Epithelial cell of proximal tubule (primary cell): Measurements from ENCODE around the gene LOC128125822.

Source experiments
- DNase-seq: peaks from one replicate; pipeline ENCODE4 v3.0.0-alpha.2; 2011; ENCODE audit warnings: low read depth
- H3K4me3 ChIP-seq: 2 replicates; pipeline ENCODE4 v1.5.1; 2011; ENCODE audit warnings: low read depth, mild to moderate bottlenecking, low read length
- TF ChIP-seq, protein P1 (sequence below): conservative IDR thresholded peaks from 2 replicates; pipeline ENCODE4 v1.5.1; 2012; ENCODE audit warnings: low read depth, mild to moderate bottlenecking, low read length

Gene LOC128125822

DNA sequence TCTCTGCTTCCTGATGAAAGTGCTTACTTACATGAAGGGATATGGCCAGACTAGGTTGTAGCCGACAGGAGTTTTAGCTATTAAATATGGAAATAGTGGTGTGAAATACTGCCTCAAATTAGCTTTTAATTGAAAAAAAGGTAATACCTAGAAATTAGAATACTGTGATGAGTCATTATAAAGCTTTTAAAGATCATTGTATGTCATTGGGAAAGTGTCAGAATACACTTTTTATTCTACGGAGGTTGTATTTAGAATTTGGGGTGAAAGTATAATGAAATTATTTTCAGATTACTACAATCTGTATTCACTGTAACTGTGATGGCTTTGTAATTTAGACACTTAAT lies 2.2 kb downstream of the LOC128125822 start:
- TF ChIP-seq, protein P1, sequence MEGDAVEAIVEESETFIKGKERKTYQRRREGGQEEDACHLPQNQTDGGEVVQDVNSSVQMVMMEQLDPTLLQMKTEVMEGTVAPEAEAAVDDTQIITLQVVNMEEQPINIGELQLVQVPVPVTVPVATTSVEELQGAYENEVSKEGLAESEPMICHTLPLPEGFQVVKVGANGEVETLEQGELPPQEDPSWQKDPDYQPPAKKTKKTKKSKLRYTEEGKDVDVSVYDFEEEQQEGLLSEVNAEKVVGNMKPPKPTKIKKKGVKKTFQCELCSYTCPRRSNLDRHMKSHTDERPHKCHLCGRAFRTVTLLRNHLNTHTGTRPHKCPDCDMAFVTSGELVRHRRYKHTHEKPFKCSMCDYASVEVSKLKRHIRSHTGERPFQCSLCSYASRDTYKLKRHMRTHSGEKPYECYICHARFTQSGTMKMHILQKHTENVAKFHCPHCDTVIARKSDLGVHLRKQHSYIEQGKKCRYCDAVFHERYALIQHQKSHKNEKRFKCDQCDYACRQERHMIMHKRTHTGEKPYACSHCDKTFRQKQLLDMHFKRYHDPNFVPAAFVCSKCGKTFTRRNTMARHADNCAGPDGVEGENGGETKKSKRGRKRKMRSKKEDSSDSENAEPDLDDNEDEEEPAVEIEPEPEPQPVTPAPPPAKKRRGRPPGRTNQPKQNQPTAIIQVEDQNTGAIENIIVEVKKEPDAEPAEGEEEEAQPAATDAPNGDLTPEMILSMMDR = no peak

DNA sequence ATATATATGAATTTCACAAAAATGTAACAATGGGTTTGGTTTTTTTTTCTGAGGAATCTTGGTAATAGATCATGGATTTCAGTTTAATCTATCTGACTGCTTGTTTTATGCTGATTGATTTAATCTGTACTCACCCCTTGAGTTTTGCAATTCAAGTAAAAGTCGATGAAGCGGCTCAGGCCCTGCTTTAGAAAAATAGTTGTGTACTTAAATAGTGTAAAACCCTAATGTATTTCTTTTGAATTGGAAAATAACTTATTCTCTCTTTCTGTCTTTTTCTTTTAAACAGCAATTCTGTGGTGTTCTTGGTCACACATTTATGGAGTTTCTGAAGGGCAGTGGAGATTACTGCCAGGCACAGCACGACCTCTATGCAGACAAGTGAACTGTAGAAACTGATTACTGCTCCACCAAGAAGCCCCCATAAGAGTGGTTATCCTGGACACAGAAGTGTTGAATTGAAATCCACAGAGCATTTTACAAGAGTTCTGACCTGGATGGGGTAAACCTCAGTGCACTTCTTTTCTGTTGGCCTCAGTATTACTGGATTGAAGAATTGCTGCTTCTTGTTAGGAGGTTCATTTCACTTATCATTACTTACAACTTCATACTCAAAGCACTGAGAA lies 4.0 kb downstream of the LOC128125822 start:
- peak overlapping the region; percentile 7 for H3K4me3 ChIP-seq
- no peak for DNase-seq
- TF ChIP-seq, protein P1 = no peak

More for the DNA sequence above, 2.2 kb downstream of the LOC128125822 start:
- DNase-seq = no peak
- H3K4me3 ChIP-seq = peak overlapping the region; percentile 85

DNA sequence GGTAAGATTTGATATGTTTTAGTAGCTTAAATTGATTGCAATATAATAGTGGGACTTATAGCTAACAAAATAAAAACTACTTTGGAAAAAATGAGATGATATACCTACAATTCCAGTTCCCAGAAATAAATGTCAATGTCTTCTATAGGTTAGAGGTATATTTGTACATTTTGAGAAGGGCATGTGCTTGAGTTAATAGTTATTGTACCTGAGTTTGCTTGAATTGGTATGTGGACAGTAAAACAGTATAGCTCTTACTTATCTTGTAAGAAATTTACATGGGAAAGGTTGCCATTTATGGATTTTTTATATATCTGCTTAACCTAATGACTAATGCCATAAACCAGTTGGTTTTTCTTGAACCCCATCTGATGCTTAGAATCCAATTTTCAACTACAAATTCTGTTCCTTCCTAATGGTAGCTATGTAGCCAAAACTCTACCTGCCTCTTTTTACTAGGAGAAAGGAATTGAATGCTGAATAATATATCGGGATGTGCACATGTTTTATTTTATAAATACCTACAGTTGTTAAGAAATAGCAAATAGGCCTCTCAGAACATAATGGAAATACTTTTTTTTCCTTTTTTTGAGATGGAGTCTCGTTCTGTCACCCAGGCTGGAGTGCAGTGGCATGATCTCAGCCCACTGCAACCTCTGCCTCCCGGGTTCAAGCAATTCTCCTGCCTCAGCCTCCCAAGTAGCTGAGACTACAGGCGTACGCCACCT lies 4.9 kb downstream of the LOC128125822 start:
- no peak for DNase-seq
- no peak overlapping the region for H3K4me3 ChIP-seq
- TF ChIP-seq, protein P1 = no peak

DNA sequence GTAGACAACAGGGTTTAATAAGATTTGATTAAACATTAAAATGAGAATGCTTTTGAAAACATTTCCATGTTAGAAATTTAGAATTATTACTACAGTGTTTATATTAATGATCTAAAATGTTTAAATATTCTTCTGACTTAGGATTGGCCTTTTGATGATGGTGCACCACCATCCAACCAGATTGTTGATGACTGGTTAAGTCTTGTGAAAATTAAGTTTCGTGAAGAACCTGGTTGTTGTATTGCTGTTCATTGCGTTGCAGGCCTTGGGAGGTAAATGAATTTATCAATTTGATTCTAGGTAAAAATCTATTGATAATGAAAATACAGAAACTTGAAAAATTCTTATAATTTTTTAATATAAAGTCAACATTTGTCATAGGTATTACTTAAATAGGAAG lies 6.5 kb downstream of the LOC128125822 start:
- no peak overlapping the region for H3K4me3 ChIP-seq
- TF ChIP-seq, protein P1 = no peak
- no peak for DNase-seq

DNA sequence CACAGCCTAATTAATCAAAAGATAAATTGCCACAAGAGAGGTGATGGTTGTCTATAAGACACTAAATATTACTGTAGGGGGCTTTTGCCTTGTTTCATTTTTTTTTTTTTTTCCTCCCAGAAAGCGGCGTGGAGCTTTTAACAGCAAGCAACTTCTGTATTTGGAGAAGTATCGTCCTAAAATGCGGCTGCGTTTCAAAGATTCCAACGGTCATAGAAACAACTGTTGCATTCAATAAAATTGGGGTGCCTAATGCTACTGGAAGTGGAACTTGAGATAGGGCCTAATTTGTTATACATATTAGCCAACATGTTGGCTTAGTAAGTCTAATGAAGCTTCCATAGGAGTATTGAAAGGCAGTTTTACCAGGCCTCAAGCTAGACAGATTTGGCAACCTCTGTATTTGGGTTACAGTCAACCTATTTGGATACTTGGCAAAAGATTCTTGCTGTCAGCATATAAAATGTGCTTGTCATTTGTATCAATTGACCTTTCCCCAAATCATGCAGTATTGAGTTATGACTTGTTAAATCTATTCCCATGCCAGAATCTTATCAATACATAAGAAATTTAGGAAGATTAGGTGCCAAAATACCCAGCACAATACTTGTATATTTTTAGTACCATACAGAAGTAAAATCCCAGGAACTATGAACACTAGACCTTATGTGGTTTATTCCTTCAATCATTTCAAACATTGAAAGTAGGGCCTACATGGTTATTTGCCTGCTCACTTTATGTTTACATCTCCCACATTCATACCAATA lies 7.8 kb downstream of the LOC128125822 start:
- H3K4me3 ChIP-seq = no peak overlapping the region
- no peak for DNase-seq
- TF ChIP-seq, protein P1 = no peak

DNA sequence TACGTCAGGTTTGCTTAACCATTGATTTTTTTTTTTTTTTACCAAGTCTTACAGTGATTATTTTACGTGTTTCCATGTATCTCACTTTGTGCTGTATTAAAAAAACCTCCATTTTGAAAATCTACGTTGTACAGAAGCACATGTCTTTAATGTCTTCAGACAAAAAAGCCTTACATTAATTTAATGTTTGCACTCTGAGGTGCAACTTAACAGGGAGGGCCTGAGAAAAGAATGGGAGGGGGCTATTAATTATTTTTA lies 8.4 kb downstream of the LOC128125822 start:
- no peak for DNase-seq
- no peak overlapping the region for H3K4me3 ChIP-seq
- TF ChIP-seq, protein P1 = no peak
